ENCODE data around the gene TPR.

Gene TPR

GRCh38 chr1:186375152-186375928, at the start of gene TPR, which contains the start of gene ODR4:
TSS of gene TPR (minus strand) at chr1:186375253. CDS start at chr1:186375028, 225 bp downstream.
TSS of gene ODR4 (plus strand) at chr1:186375838. CDS start at chr1:186379786, 3,948 bp downstream.
- Histone ChIP-seq H3K9ac (peak within 1 kb of the TSS; percentile 85 to 92 (median 87)), H3K4me1 (peaks cover 9 to 31% (median 23%) of the 10 kb centered on the region in 10 experiments), H3K27me3 (no peaks in the 10 kb centered on the region), H4K20me1 (peaks cover 7 to 83% (median 42%) of the 10 kb centered on the region in 11 experiments; a peak in 17 of 22 replicates), H3K4me2 (peak within 1 kb of the TSS; percentile 83 to 99 (median 91)), H3K36me3 (peaks cover 36 to 52% (median 42%) of the 10 kb centered on the region in 11 experiments), H3K9me3 (replicated peaks in 1 of 11) (no peaks in the 10 kb centered on the region), H3K27ac (peak within 1 kb of the TSS; percentile 76 to 92 (median 86)), H3K4me3 (peak within 1 kb of the TSS; percentile 79 to 98 (median 92))
- no peak for TF ChIP-seq Cebpa-rat (IDR thresholded peaks at IDR 0.05)

GRCh38 chr1:186424539-186424938, 49.5 kb upstream of the TPR start:
- H4K20me1 ChIP-seq, result no peaks in the 10 kb centered on the region
- no peaks in the 10 kb centered on the region for H3K9me3 ChIP-seq (replicated peaks in 1 of 11)
- TF ChIP-seq Cebpa-rat (IDR thresholded peaks at IDR 0.05), result no peak
- no peak overlapping the region for H3K4me3 ChIP-seq
- peaks cover 18 to 81% (median 49%) of the 10 kb centered on the region in 11 experiments for H3K36me3 ChIP-seq
- no peaks in the 10 kb centered on the region for H3K27me3 ChIP-seq
- H3K4me2 ChIP-seq, result no peak overlapping the region
- no peak overlapping the region for H3K27ac ChIP-seq
- H3K4me1 ChIP-seq, result no peaks in the 10 kb centered on the region
- no peak overlapping the region for H3K9ac ChIP-seq

DNA sequence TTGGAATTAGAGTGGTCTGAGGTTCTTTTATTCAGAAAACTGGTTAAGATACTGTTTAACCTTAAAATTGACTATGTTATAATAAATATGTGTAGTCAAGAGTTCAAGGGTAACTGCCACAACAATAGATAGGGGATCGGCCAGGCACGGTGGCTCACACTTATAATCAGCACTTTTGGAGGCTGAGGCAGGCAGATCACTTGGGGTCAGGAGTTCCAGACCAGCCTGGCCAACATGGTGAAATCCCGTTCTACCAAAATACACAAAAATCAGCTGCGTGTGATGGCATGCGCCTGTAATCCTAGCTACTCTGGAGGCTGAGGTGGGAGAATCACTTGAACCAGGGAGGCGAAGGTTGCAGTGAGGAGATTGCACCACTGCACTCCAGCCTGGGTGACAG, 46.4 kb upstream of the TPR start:
- Histone ChIP-seq H3K4me3 (no peak overlapping the region), H3K36me3 (peaks cover 33 to 84% (median 65%) of the 10 kb centered on the region in 11 experiments), H4K20me1 (no peaks in the 10 kb centered on the region), H3K27me3 (no peaks in the 10 kb centered on the region), H3K9ac (no peak overlapping the region), H3K27ac (no peak overlapping the region), H3K9me3 (replicated peaks in 1 of 11) (no peaks in the 10 kb centered on the region), H3K4me1 (no peaks in the 10 kb centered on the region), H3K4me2 (no peak overlapping the region)
- TF ChIP-seq Cebpa-rat (IDR thresholded peaks at IDR 0.05), result no peak

- Histone ChIP-seq H3K4me1 (no peaks in the 10 kb centered on the region), H3K36me3 (peaks cover 38 to 83% (median 67%) of the 10 kb centered on the region in 11 experiments), H3K27ac (no peak overlapping the region), H3K4me3 (no peak overlapping the region), H3K27me3 (no peaks in the 10 kb centered on the region), H3K9me3 (replicated peaks in 1 of 11) (no peaks in the 10 kb centered on the region), H4K20me1 (no peaks in the 10 kb centered on the region), H3K4me2 (no peak overlapping the region), H3K9ac (no peak overlapping the region)
- TF ChIP-seq Cebpa-rat (IDR thresholded peaks at IDR 0.05), result no peak
Measured at GRCh38 chr1:186420923-186421322, 45.9 kb upstream of the TPR start.

GRCh38 chr1:186420311-186420710, 45.3 kb upstream of the TPR start:
- H3K9me3 ChIP-seq (replicated peaks in 1 of 11), result no peaks in the 10 kb centered on the region
- no peaks in the 10 kb centered on the region for H4K20me1 ChIP-seq
- H3K4me3 ChIP-seq, result no peak overlapping the region
- TF ChIP-seq Cebpa-rat (IDR thresholded peaks at IDR 0.05), result no peak
- no peak overlapping the region for H3K27ac ChIP-seq
- H3K27me3 ChIP-seq, result no peaks in the 10 kb centered on the region
- no peak overlapping the region for H3K4me2 ChIP-seq
- H3K36me3 ChIP-seq, result peaks cover 44 to 83% (median 64%) of the 10 kb centered on the region in 11 experiments
- H3K4me1 ChIP-seq, result no peaks in the 10 kb centered on the region
- H3K9ac ChIP-seq, result no peak overlapping the region

DNA sequence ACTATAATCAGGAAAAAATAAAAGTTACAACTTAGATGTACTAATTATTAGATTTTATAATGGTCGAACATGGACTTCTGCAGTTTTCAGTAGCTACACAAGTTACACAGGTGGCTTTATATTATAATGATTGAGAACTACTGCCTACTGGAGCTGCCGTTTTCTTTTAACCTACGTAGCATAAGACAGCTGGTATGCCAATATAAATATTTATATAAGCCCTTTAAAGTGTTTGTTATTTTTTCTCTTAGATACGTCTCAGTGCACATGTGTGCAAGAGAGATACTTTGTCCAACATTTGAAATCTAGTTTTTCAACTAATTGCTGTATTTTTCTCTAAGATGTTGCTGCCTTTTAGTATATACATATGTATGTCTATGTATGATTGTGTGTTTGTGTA, 43.5 kb upstream of the TPR start:
- Histone ChIP-seq H3K9me3 (replicated peaks in 1 of 11) (no peaks in the 10 kb centered on the region), H3K4me3 (no peak overlapping the region), H3K4me2 (no peak overlapping the region), H3K27me3 (no peaks in the 10 kb centered on the region), H3K36me3 (peaks cover 45 to 80% (median 54%) of the 10 kb centered on the region in 11 experiments), H3K27ac (no peak overlapping the region), H3K9ac (no peak overlapping the region), H3K4me1 (no peaks in the 10 kb centered on the region), H4K20me1 (no peaks in the 10 kb centered on the region)
- no peak for TF ChIP-seq Cebpa-rat (IDR thresholded peaks at IDR 0.05)

GRCh38 chr1:186413319-186413718, 38.3 kb upstream of the TPR start:
- no peak for TF ChIP-seq Cebpa-rat (IDR thresholded peaks at IDR 0.05)
- Histone ChIP-seq H3K4me2 (no peak overlapping the region), H3K4me1 (no peaks in the 10 kb centered on the region), H3K36me3 (peaks cover 42 to 91% (median 60%) of the 10 kb centered on the region in 11 experiments), H3K4me3 (no peak overlapping the region), H4K20me1 (no peaks in the 10 kb centered on the region), H3K9ac (no peak overlapping the region), H3K9me3 (replicated peaks in 1 of 11) (no peaks in the 10 kb centered on the region), H3K27ac (no peak overlapping the region), H3K27me3 (no peaks in the 10 kb centered on the region)

GRCh38 chr1:186409091-186409490, 34.0 kb upstream of the TPR start:
- Histone ChIP-seq H3K4me1 (no peaks in the 10 kb centered on the region), H3K9me3 (replicated peaks in 1 of 11) (no peaks in the 10 kb centered on the region), H3K27ac (no peak overlapping the region), H3K4me2 (no peak overlapping the region), H3K9ac (no peak overlapping the region), H4K20me1 (no peaks in the 10 kb centered on the region), H3K36me3 (peaks cover 48 to 90% (median 71%) of the 10 kb centered on the region in 11 experiments), H3K27me3 (no peaks in the 10 kb centered on the region), H3K4me3 (no peak overlapping the region)
- TF ChIP-seq Cebpa-rat (IDR thresholded peaks at IDR 0.05), result no peak

GRCh38 chr1:186404454-186405051, 29.5 kb upstream of the TPR start:
- no peak overlapping the region for H3K27ac ChIP-seq
- peaks cover 49 to 94% (median 77%) of the 10 kb centered on the region in 11 experiments for H3K36me3 ChIP-seq

More at GRCh38 chr1:186404454-186405051, 29.5 kb upstream of the TPR start:
- no peak overlapping the region for H3K9ac ChIP-seq
- no peaks in the 10 kb centered on the region for H3K9me3 ChIP-seq (replicated peaks in 1 of 11)
- H3K4me1 ChIP-seq, result no peaks in the 10 kb centered on the region
- no peak overlapping the region for H3K4me2 ChIP-seq
- TF ChIP-seq Cebpa-rat (IDR thresholded peaks at IDR 0.05), result no peak
- no peaks in the 10 kb centered on the region for H3K27me3 ChIP-seq
- H4K20me1 ChIP-seq, result peaks cover 0 to 3% (median 0%) of the 10 kb centered on the region in 11 experiments; a peak in 1 of 22 replicates
- H3K4me3 ChIP-seq, result no peak overlapping the region
